GM18508 (cell line): ENCODE data around the gene OBI1.

ENCODE experiments used
- ATAC-seq: cut with Tn5 transposase; IDR thresholded peaks from one replicate; pipeline ENCODE4 v1.9.1; 2021; ENCODE audit warnings: moderate number of reproducible peaks; ENCODE audit not compliant: insufficient read depth, unreplicated experiment

The OBI1 gene

GRCh38 chr13:78593652-78594455 lies 65.1 kb downstream of the OBI1 start:
- ATAC-seq, result no peak

- ATAC-seq, result no peak
Measured at GRCh38 chr13:78593129-78593528, 65.8 kb downstream of the OBI1 start.

DNA sequence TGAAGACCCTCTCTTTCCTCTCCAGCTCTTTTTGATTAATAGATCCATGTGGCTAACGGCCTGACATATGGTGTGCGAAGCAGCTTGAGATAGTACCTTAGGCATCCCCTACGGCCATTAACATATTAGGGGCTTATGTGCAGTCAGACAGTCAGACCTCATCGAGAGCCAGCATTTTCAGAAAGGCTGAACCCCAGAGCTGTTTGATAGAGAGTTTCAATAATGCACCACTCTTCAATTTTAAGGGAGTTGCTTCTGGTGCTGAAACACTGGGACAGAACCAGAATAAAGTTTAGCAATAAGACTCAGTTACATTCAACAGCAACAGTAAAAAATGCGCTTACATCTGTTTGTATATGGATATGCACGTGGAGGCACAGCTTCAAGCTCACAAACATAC lies 66.4 kb downstream of the OBI1 start:
- no peak for ATAC-seq

DNA sequence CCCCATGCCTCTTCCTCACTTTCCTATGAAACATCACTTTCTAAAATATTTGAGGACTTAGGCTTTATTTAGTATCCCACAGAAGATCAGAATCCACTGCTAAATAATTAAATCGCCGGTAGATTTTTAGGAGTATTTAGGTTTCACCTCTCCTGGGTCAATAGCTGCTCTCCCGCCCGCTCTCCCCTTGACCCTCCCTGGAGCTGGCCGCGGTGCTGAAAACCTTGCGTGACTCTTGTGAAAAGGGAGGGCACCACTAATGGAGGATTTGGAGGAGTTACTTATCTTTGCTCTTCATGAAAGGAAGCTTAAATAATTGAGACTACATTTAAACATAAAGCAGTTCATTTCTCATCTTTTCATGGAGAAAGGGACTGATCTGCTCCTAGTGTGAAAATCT lies 69.7 kb downstream of the OBI1 start:
- no peak for ATAC-seq

GRCh38 chr13:78587395-78587794 lies 71.6 kb downstream of the OBI1 start:
- no peak for ATAC-seq

GRCh38 chr13:78586706-78587105 lies 72.2 kb downstream of the OBI1 start:
- no peak for ATAC-seq

GRCh38 chr13:78576261-78576660 lies 82.7 kb downstream of the OBI1 start:
- no peak for ATAC-seq

DNA sequence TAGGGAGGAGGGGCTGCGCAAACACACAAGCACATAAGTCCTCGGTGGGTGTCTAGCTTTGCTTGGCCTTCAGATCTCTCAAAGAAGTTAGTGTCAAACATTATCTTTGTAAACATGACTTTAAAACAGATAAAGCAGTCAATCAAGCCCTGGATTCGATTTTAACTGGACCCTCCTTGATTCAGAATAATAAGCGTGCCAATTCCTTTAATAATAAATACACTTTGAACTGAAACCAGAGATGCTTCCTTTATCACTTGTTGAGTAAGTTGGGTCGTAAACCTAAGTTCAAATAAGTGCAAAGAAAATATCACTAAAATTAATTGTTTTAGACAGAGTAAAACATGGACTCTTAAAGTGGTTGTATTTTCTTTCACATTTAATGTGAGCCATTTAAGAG lies 86.5 kb downstream of the OBI1 start:
- ATAC-seq, result no peak

- ATAC-seq, result no peak
Measured at GRCh38 chr13:78569029-78569428, 89.9 kb downstream of the OBI1 start.

- no peak for ATAC-seq
Measured at GRCh38 chr13:78566631-78567030, 92.3 kb downstream of the OBI1 start.
